ENCODE results near the gene C9orf50. TPM values are rescaled to one million over a fixed set of nuclear protein-coding genes. Genes with fewer than 3 reads are reported as not detected.
A peak's percentile ranks its signal among the peaks of the same experiment; 100 is the strongest.

Gene C9orf50
- total RNA-seq, 1 donor from 2014 or later, result not detected

DNA sequence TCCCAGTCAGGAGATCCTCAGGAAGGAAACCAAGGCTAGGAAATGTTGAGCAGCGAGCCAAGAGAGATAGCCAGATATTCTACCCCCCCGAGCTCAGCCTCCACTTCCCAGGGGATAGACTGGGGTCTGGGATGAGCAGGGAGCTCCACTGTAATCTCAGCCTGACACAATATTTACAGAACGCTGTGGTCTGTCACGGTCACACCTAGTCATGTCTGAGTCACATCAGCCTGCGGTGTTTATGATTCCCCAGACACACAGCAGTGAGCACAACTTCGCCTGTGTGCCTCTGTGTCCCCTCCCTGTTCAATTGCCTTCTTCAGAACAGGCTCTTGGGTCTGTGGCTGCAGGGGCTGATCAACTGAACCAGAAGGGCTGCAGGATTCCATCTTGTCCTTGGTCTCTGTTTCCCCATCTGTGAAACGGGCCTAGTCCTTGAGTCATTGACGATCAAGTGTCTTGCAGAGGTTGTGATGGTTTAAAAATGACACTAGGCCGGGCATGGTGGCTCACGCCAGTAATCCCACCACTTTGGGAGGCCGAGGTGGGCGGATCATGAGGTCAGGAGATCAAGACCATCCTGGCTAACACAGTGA is 36.0 kb upstream of the C9orf50 start:
- intact Hi-C loops (cut with DNase I), result no loop called here
- H3K27me3 ChIP-seq, result no peaks in the 10 kb centered on the region
- H3K27ac ChIP-seq, result no peak overlapping the region
- H3K4me3 ChIP-seq, result no peak overlapping the region
- ATAC-seq (no peak), DNase-seq (no peak)
- H3K9me3 ChIP-seq, result no peaks in the 10 kb centered on the region
- no peaks in the 10 kb centered on the region for H3K36me3 ChIP-seq
- TF ChIP-seq, protein P1, sequence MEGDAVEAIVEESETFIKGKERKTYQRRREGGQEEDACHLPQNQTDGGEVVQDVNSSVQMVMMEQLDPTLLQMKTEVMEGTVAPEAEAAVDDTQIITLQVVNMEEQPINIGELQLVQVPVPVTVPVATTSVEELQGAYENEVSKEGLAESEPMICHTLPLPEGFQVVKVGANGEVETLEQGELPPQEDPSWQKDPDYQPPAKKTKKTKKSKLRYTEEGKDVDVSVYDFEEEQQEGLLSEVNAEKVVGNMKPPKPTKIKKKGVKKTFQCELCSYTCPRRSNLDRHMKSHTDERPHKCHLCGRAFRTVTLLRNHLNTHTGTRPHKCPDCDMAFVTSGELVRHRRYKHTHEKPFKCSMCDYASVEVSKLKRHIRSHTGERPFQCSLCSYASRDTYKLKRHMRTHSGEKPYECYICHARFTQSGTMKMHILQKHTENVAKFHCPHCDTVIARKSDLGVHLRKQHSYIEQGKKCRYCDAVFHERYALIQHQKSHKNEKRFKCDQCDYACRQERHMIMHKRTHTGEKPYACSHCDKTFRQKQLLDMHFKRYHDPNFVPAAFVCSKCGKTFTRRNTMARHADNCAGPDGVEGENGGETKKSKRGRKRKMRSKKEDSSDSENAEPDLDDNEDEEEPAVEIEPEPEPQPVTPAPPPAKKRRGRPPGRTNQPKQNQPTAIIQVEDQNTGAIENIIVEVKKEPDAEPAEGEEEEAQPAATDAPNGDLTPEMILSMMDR (IDR thresholded peaks at IDR 0.05), result no peak
- no peaks in the 10 kb centered on the region for H3K4me1 ChIP-seq

DNA sequence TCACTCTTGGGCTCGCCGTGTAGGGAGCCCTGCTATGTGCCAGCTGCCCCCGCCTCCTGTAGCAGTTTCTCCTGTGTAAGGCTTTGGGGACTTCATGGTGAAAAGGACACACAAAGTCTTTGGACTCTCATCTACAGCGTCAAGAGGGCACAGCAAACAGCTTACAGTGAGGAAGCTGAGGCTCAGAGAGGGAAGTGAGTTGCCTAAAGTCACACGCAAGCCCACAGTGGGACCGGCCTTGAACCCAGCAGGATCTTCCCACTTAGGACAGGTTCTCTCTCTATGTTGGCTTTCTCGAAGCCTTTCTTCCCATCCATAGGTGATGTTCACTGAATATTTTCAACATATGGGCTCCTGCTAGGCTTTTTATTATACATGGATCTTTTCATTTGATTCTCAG is 34.8 kb upstream of the C9orf50 start:
- no peak for DNase-seq
- Histone ChIP-seq H3K4me1 (no peaks in the 10 kb centered on the region), H3K9me3 (no peaks in the 10 kb centered on the region), H3K27me3 (no peaks in the 10 kb centered on the region), H3K4me3 (no peak overlapping the region), H3K36me3 (no peaks in the 10 kb centered on the region), H3K27ac (no peak overlapping the region)
- intact Hi-C loops (cut with DNase I), result no loop called here
- TF ChIP-seq, protein P1 (IDR thresholded peaks at IDR 0.05), result no peak
- peak; percentile 37 for ATAC-seq

DNA sequence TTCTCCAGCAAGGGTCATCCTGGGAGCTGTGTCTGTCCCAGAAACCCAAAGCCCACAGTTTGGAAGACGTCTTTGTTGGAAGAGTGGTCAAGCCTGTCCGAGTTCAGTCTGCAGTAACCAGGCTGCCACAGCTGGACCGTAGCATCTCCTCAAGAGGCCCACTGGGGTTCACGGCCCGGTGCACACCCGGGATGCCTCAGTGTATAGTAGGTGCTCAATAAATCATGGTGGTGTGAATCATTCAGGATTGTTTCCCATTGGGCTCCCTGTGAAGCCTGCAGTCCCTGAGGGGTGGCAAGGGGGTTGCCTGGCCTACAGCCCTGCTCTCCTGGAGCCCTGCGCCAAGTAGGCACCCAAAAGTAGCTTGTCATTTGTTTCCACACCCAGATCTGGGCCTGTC is 34.3 kb upstream of the C9orf50 start:
- Histone ChIP-seq H3K4me3 (no peak overlapping the region), H3K27me3 (no peaks in the 10 kb centered on the region), H3K9me3 (no peaks in the 10 kb centered on the region), H3K27ac (no peak overlapping the region), H3K4me1 (no peaks in the 10 kb centered on the region), H3K36me3 (no peaks in the 10 kb centered on the region)
- DNase-seq (no peak), ATAC-seq (no peak)
- intact Hi-C loops (cut with DNase I), result no loop called here
- TF ChIP-seq, protein P1 (IDR thresholded peaks at IDR 0.05), result no peak

DNA sequence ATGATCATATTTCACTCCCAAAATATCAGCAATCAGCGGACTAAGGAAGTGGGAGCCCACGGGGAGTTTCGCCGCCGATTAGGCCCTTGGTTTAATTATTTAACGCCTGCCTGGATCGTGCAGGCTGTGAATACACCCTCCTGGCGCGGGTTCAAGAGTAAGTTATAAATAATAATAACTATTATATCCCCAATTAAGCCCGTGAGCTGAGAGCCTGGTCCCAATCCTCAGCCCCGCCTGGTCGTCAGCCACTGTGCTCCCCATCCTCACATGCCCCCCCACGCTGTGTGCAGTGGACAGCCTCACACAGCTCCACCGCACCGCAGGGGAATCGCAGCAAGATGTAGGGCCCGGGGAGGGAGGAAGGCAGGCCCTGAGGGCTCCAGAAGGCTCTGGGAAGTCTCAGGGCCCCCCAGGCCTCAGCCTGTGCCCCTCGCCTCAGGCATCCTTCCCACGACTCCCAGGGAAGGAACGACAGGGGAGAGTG is 33.7 kb upstream of the C9orf50 start:
- no peak for DNase-seq
- H3K27ac ChIP-seq, result no peak overlapping the region
- no peak overlapping the region for H3K4me3 ChIP-seq
- TF ChIP-seq, protein P1 (IDR thresholded peaks at IDR 0.05), result no peak
- H3K27me3 ChIP-seq, result no peaks in the 10 kb centered on the region
- no peaks in the 10 kb centered on the region for H3K9me3 ChIP-seq
- intact Hi-C loops (cut with DNase I), result no loop called here
- no peaks in the 10 kb centered on the region for H3K36me3 ChIP-seq
- no peak for ATAC-seq
- H3K4me1 ChIP-seq, result no peaks in the 10 kb centered on the region

DNA sequence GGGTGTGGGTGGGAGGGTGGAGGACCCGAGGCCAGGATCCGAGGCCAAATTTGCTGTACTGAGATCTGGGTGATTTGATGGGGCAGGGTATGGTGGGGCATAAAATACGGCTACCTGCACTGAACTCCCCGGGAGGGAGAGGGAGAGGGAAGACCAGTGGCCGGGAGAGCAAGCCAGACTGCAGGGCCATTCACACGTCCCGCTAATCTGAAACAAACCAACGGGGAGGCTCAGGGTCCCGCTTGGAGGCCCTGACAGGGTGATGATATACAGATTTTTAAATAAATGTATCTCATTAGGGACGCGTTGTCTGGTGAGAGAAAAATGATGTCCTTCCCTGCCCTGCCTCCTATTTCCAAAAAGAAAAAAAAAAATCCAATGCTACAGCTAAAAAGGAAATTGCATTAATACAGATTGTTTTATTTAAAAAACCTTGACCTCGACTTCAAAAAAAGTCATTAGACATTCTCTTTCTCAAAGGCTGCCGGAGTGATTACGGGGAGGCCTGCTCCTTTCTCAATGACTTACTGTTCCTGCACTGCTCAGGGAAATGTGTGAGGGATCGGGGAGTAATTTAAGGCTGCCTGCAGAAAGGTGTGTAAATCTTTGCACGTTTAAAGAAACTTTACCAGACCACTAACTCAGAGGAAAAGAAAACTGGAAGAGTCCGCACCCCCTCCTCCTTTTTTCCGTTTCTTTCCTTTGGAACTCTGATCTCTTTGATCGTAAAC is 33.1 kb upstream of the C9orf50 start:
- H3K4me1 ChIP-seq, result no peaks in the 10 kb centered on the region
- DNase-seq, result no peak
- intact Hi-C loops (cut with DNase I), result no loop called here
- H3K36me3 ChIP-seq, result no peaks in the 10 kb centered on the region
- no peak overlapping the region for H3K27ac ChIP-seq
- H3K27me3 ChIP-seq, result no peaks in the 10 kb centered on the region
- TF ChIP-seq, protein P1 (IDR thresholded peaks at IDR 0.05), result no peak
- no peak overlapping the region for H3K4me3 ChIP-seq
- no peaks in the 10 kb centered on the region for H3K9me3 ChIP-seq
- ATAC-seq, result no peak
